Non-pigmented ciliary epithelial cell (primary cell): ENCODE results near the gene FOXN1.

ENCODE experiments used
- DNase-seq: peaks from one replicate; pipeline ENCODE4 v3.0.0-alpha.2; 2010; ENCODE audit warnings: low read depth

Gene FOXN1

GRCh38 chr17:28526381-28526780 is 20.2 kb downstream of the FOXN1 start:
- no peak for DNase-seq

- DNase-seq: no peak
These were observed 21.1 kb downstream of the FOXN1 start for GRCh38 chr17:28527181-28527681.

DNA sequence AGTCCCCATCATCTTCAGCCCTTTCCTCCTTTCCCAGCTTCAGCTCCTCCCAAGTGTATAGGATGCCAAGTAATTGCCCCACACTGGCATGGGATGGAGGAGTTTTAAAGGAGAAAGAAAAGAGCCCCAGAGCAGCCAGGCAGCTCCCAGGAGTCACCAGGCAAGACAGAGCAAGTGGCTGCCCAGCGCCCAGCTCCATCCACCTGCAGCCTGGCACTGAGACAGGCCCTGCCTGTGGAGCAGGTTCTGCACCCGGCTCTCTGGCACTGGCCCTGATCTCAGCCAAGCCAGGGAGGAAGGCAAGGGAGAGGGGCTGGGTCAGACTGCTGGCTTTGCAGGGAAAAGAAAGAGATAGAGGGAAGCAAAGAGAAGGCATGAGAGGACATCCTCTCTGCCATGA is 21.7 kb downstream of the FOXN1 start:
- DNase-seq: no peak

- no peak for DNase-seq
These were observed 22.3 kb downstream of the FOXN1 start for GRCh38 chr17:28528327-28529012.

DNA sequence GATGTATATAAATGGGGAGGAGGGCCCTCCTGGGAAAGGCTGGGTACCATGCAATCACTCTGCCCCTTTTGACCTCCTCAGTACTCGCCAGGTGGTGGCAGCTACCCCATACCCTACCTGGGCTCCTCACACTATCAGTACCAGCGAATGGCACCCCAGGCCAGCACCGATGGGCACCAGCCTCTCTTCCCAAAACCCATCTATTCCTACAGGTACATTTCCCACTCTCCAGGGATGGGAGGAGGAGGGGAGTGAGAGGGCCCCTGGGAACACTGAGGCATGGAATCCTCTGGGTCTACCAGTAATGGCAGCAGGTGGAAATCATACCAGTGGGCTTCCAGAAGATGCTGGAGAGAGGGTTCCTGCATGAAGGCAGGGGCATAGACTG is 22.9 kb downstream of the FOXN1 start:
- DNase-seq: no peak

- DNase-seq: no peak
These were observed 24.1 kb downstream of the FOXN1 start for GRCh38 chr17:28530250-28530649.

DNA sequence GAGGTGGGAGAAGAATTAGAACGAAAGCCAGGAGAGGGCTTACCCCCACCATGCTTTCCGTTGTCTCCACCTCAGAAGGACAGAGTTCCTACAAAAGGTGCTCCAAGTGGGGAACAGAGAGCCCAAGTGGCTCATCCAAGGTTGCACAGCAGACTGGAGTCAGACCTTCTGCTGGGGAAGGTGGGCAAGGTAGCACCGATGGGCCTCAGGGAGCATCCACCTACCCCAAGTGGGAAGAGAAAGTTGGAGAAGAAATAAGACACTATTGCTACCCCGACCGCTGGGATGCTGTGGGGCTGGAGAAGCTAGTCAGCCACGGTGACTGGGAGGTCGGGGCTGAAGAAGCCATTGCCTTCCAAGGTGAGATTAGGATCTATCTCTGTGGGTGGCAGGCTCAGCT is 24.8 kb downstream of the FOXN1 start:
- no peak for DNase-seq

DNA sequence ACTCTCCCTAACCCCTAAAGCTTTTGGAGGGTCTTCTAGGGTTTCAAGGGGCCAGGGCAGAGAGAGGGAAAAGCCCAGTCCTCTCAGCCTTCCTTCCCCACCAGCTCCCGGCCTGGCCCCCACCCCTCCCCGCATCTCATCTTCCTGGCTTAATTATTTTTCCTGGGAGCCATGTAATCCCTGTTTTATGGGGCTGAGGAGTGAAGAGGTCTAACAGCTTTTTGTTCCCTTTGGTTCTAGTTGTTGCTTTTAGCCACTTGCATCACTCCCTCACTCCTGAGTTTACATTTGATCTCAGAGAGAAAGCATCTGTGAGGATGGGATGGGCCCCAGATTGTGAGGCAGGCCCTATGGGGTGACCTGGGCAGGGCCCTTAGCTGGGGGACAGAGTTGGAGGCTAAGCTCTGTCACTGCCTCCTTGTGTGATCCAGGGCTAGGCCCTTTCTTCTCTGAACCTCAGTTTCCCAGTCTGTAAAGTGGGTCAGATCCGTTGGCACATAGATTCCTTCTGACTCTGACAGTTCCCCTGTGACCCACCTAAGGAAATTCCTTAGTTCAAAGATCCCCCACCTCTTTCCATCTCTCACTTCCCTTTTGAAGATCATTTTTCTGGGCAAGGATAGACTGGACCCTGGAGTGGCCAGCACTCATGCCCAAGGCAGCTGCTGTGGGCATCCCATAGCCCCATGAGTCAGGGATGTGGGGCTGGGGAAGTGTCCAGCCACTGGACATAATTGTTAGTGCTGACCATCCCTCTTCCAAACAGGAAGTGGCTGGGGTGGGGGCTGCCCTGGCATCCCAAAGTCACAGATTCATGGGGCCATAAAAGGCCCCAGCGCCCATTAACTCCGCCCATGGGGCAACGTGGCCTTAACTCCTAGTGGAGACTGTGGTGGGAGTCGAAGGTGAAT is 26.2 kb downstream of the FOXN1 start:
- no peak for DNase-seq

DNA sequence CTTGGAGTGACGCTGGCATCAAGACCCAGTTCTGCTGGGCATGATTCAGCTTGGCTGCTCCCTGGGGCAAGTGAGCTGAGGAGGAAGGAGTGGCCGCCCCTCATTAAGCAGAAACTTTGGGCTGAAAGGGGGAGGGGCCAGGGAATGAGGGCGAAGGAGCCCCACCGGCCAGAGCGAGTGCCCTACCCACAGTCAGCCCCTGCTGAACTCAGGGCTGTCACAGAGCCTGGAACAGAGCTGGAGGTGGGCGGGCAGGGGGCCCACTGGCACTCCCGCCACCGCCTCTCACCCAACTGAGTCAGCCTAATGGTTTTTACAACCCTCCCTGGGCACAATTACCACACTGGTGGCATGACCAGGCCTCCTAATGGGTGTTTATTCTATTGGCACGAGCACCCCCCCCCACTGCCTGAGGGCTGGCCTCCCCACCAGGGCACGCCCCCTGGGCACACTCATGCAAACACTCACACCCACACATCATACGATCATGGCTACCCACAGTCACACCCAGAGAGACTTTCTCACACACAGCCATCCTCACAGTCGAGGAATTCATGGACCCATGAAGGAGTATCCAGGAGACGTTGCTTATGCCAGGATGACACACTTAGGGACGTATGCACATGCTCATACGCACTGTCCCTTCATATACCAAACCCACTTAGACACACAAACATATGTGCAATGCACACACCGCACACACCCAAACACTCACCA is 27.1 kb downstream of the FOXN1 start:
- DNase-seq: no peak

DNA sequence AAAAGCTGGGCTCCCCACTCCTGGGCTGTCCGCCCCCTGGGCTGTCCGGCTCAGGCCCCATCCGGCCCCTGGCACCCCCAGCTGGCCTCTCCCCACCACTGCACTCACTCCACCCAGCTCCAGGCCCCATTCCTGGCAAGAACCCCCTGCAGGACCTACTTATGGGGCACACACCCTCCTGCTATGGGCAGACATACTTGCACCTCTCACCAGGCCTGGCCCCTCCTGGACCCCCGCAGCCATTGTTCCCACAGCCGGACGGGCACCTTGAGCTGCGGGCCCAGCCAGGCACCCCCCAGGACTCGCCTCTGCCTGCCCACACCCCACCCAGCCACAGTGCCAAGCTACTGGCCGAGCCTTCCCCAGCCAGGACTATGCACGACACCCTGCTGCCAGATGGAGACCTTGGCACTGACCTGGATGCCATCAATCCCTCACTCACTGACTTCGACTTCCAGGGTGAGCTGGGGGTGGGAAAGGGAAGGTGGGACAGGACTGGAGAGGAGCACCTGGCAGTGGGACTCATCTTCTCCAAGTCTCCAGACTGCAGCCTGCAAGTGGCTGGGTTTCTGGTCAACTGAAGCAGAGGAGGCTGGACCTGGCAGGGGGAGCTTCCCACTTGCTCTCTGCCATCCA is 28.7 kb downstream of the FOXN1 start:
- no peak for DNase-seq

DNA sequence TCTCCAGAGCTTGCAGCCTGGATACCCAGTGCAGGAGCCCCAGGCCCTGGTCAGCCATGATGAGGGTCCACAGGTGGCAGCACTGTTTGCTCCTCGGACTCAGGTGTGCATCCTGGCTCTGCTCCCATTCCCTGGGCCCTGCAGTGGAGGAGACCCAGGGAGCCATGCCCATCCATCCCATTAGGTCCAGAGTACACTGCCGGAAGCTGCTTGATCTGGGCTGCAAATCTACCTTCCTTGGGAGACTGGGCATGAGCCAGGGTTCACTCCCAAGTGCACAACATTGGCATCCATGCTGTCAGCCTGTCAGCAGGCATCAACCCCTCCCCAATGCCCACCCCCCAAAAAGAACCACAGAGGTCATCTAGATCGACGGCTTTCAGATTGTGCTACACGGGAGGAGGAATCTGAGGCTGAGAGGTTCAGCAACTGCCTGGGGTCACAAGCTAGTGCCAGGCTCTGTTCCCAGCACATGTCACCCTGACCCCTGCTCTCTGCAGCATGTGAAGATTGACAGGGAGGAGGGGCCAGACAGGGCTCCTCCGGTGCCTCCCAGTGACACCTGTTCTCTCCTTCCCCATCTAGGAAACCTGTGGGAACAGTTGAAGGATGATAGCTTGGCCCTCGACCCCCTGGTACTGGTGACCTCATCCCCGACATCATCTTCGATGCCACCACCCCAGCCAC is 30.5 kb downstream of the FOXN1 start:
- no peak for DNase-seq

GRCh38 chr17:28537219-28537610 is 31.1 kb downstream of the FOXN1 start:
- no peak for DNase-seq

DNA sequence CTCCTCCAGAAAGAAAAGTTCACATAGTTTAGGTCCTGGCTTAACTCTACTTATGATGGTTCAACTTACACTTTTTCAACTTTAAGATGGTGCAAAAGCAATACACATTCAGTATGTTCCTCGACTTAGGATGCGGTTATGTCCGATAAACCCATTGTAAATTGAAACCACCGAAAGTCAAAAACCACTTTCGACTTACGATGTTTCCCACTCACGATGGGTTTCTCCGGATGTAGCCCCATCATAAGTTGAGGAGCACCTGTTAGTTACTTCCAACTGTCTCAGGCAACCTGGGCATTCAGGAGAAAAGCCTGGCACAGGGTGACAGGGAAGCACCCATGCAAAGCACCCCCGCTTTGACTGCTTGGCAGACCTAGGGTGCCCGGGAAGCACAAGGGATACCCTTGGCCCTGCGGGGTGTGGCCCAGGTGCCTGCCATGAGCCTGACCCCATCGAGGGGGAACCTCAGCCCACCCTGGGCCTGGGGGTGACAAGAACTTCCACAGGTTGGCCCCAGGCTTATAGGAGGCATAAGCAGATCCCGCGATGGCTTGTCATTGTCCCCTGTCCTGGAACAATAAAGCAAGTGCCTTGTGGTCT is 32.2 kb downstream of the FOXN1 start:
- no peak for DNase-seq

DNA sequence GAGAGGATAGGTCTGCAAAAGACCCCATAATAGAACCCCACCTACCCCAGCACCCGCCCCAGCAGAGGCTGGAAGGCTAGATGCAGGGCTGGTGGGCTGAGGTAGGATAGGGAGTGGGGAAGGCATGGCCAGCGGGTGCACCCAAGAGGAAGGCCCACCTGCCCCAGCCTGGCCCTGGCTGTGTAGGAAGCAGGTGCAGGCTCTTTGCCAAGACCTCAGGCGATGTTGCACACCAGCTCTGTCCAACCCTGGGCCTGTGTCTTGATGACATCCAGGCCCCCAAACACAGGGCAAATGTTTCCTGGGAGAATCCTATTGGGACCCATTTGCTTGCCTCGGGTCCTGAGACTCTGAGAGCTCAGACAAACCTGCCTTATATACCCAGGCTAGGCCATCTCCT is 34.1 kb downstream of the FOXN1 start:
- no peak for DNase-seq

- no peak for DNase-seq
These were observed 35.3 kb downstream of the FOXN1 start for GRCh38 chr17:28541439-28541838.

DNA sequence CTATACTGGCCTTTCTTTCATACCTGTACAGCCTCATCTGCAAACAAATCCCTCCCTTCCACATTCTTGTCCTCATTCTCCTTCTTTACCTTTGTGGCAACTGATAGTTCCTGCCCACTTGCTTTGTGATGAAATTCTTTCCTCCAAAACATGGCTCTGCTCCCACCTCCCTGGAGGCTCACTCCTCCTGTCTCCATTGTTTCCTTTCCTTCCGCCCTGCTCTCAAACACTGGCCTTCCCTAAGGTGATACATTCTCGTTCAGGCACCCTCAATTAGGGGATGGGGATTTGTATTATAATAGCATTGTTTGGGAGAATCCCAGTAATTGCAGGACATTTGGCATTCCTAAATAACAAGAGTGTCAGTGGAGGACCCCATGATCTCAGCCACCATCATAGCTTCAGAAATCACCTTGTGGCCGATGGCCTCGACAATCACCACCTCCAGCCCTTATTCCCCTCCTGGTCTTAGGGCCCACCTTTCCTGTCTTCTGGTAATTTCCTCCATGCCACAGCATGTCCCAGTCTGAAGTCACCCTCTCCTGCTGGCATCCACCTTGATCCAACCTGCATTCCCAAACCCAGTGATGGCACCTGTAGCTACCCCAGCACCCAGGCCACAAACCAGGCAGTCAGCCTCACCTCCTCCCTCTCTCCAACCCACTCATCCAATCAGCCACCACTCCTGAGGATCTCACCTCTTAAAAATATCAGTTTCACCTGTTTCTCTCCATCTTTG is 38.4 kb downstream of the FOXN1 start:
- DNase-seq: no peak

- no peak for DNase-seq
These were observed 39.0 kb downstream of the FOXN1 start for GRCh38 chr17:28545141-28545503.

DNA sequence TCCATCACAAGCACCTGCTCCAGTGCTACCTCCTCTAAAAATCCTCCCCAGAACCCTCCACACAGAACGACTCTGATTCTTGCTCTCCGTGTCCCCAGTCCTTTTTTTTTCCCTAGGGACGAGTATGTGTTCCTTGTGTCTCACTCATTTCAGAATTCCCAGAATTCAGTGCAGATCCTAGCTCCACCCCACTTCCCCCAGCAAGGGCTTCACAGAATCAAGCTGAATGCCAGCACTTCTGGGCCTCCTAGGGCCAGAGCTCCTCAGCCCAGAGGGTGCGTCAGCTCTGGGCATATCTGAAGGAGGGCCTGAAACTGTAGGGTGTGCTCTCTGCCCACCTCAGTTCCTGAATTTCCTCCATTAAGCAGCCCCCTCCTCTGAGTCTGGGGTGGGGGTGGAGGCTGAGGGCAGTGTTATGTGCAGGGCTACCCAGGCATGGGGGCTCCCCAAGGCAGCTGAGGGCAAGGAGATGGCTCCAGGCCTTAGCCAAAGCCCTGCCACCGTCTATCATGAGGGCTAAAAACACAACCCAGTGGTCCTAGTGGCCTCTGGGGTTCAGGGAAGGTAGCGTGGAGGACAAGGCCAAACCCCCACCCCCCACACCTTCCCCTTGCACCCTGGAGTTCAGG is 39.8 kb downstream of the FOXN1 start:
- no peak for DNase-seq

- DNase-seq: no peak
These were observed 41.0 kb downstream of the FOXN1 start for GRCh38 chr17:28547096-28547622.
